B cell (primary cell): Measurements from ENCODE around the gene RAB15. TPM values are rescaled to one million over a fixed set of nuclear protein-coding genes. Genes with fewer than 3 reads are reported as not detected.

Experiments used
- ATAC-seq: fragments of 200-7000 bp; cut with Tn5 transposase; one replicate; pipeline ENCODE4 v1.10.0; 2021; ENCODE audit warnings: low read depth, mild to moderate bottlenecking, moderate number of reproducible peaks, moderate library complexity
- CTCF ChIA-PET: fragments of 350-600 bp; sonication (Branson Sonifier 250); formaldehyde crosslinking; loops from one replicate; lab custom pipeline; 2021; ENCODE audit warnings: antibody characterized with exemption, inconsistent platforms; lab: Charles Lee
- POLR2A ChIA-PET: fragments of 350-600 bp; sonication (Branson Sonifier 250); formaldehyde crosslinking; loops from one replicate; lab custom pipeline; 2021; ENCODE audit warnings: antibody characterized with exemption; lab: Charles Lee
- DNase-seq: peaks from one replicate; pipeline ENCODE4 v3.0.0; 2013
- H2AFZ ChIP-seq: 2 replicates; pipeline ENCODE4 v1.6.1; 2012; ENCODE audit warnings: mild to moderate bottlenecking, low read depth, low read length; ENCODE audit not compliant: insufficient read depth, poor library complexity, severe bottlenecking
- H3K27ac ChIP-seq, 2 donors: 1 replicate in 1 of 2; 2 replicates in 1 of 2; pipeline ENCODE4 v1.5.1; 2012 to 2013; ENCODE audit warnings: low read length in 2 of 2, mild to moderate bottlenecking in 2 of 2, moderate library complexity in 1 of 2
- H3K27me3 ChIP-seq, 4 experiments: fragments of 200-600 bp in 1 of 4; sonication (generic) in 1 of 4; replicated peaks in 1 of 4; 1 replicate in 2 of 4; 2 replicates in 2 of 4; pipeline versions ENCODE4 v1.6.1 to v1.7.0; 2013 to 2016; ENCODE audit warnings: low read length in 3 of 4, mild to moderate bottlenecking in 2 of 4, mixed read lengths in 1 of 4, moderate library complexity in 1 of 4; ENCODE audit not compliant: insufficient read depth in 4 of 4, control insufficient read depth in 3 of 4; ENCODE audit errors: control extremely low read depth in 1 of 4
- H3K36me3 ChIP-seq, 2 experiments: replicated peaks in 1 of 2; 1 replicate in 1 of 2; 2 replicates in 1 of 2; pipeline versions ENCODE4 v1.6.1 to v1.7.1; 2013; ENCODE audit warnings: low read length in 1 of 2; ENCODE audit not compliant: insufficient read depth in 2 of 2, control insufficient read depth in 1 of 2; ENCODE audit errors: control extremely low read depth in 1 of 2, extremely low read depth in 1 of 2
- H3K4me1 ChIP-seq, 2 donors: fragments of 200-600 bp in 1 of 2; sonication (generic) in 1 of 2; 1 replicate in 1 of 2; 2 replicates in 1 of 2; pipeline versions ENCODE4 v1.5.1 to v1.6.1; 2013 to 2017; ENCODE audit warnings: low read length in 2 of 2; ENCODE audit not compliant: control insufficient read depth in 2 of 2, insufficient read depth in 2 of 2
- H3K4me2 ChIP-seq: replicated peaks from 2 replicates; pipeline ENCODE3; 2012; ENCODE audit warnings: mild to moderate bottlenecking, low read depth, low read length; ENCODE audit not compliant: poor library complexity, severe bottlenecking
- H3K4me3 ChIP-seq, 5 experiments: fragments of 200-600 bp in 1 of 5; sonication (generic) in 1 of 5; 1 replicate in 3 of 5; 2 replicates in 2 of 5; pipeline versions ENCODE4 v1.5.1 to v1.7.0; 2011 to 2016; ENCODE audit warnings: low read length in 4 of 5, mild to moderate bottlenecking in 4 of 5, low read depth in 2 of 5, control low read depth in 1 of 5, moderate library complexity in 1 of 5; ENCODE audit not compliant: insufficient read depth in 1 of 5; ENCODE audit errors: control extremely low read depth in 1 of 5, extremely low read depth in 1 of 5
- H3K79me2 ChIP-seq: fragments of 200-600 bp; sonication (generic); one replicate; pipeline ENCODE4 v1.6.0; 2016; ENCODE audit warnings: low read length; ENCODE audit not compliant: control insufficient read depth, insufficient read depth
- H3K9ac ChIP-seq: fragments of 200-600 bp; sonication (generic); 2 replicates; pipeline ENCODE4 v1.6.1; 2017; ENCODE audit warnings: mild to moderate bottlenecking, low read length, moderate library complexity
- H3K9me3 ChIP-seq, 3 donors: one replicate each; pipeline versions ENCODE4 v1.6.1 to v1.7.1; 2013; ENCODE audit warnings: low read length in 2 of 3; ENCODE audit not compliant: control insufficient read depth in 2 of 3, insufficient read depth in 1 of 3; ENCODE audit errors: control extremely low read depth in 1 of 3
- H4K20me1 ChIP-seq: 2 replicates; pipeline ENCODE4 v1.6.0; 2012; ENCODE audit warnings: mild to moderate bottlenecking, low read length; ENCODE audit not compliant: insufficient read depth, control insufficient read depth, poor library complexity, severe bottlenecking
- H3K27ac Mint-ChIP-seq: one replicate; pipeline ENCODE4 v1.8.0; 2021; ENCODE audit warnings: mixed read lengths
- H3K27me3 Mint-ChIP-seq: one replicate; pipeline ENCODE4 v1.8.0; 2021; ENCODE audit warnings: mixed read lengths
- H3K4me1 Mint-ChIP-seq: one replicate; pipeline ENCODE4 v1.8.0; 2021; ENCODE audit warnings: mixed read lengths
- H3K4me3 Mint-ChIP-seq: one replicate; pipeline ENCODE4 v1.8.0; 2021; ENCODE audit warnings: mixed read lengths
- H3K9me3 Mint-ChIP-seq: one replicate; pipeline ENCODE4 v1.8.0; 2022; ENCODE audit warnings: mixed read lengths; ENCODE audit not compliant: insufficient read depth
- CTCF ChIP-seq: fragments of 200-600 bp; IDR thresholded peaks from one replicate; pipeline ENCODE4 v1.8.0; 2022; ENCODE audit warnings: antibody characterized with exemption, mild to moderate bottlenecking
- EZH2 ChIP-seq: IDR thresholded peaks from 2 replicates; pipeline ENCODE4 v1.6.1; 2012; ENCODE audit warnings: borderline replicate concordance, low read depth, mild to moderate bottlenecking, moderate library complexity, low read length; ENCODE audit not compliant: insufficient read depth, poor library complexity, severe bottlenecking
- WGBS: methylation state at CpG from one replicate; pipeline ENCODE4 v1.1.5; 2013; ENCODE audit warnings: missing lambda C conversion rate; ENCODE audit not compliant: insufficient coverage; 5-methylcytosine and 5-hydroxymethylcytosine counted together
- intact Hi-C: fragments of 100-400 bp; cut with micrococcal nuclease; formaldehyde crosslinking; loops from one replicate; pipeline ENCODE4 v1.10.0; 2022
- polyA plus RNA-seq: library from polyadenylated mRNA; depleted of rRNA; stranded (reverse); fragments of >200 nt; gene quantifications from 2 replicates; pipeline ENCODE4 v1.2.3, GENCODE V29; 2012
- total RNA-seq, 2 donors: library from RNA; stranded (reverse); fragments of 120-200 nt in 1 of 2; gene quantifications; 1 replicate in 1 of 2; 2 replicates in 1 of 2; pipeline versions ENCODE4 v1.2.3 to v1.2.4, GENCODE V29; 2013 to 2022

RAB15 gene
- total and polyA plus RNA-seq, 2 donors (not counting 1 experiment from before 2014, with no cell fraction given) = 0.17 to 0.19 TPM

- ChIA-PET CTCF (interaction anchor here (0.9 to 3.2 kb wide), 7 partner anchors 11 to 973 kb away, joined by 3 to 15 read pairs (median 5); no protein-coding TSS in a partner anchor), POLR2A (no interaction called here)
- intact Hi-C loops = loop anchor here (1.0 to 10.0 kb wide), 8 partner anchors 15 to 617 kb away; partner anchors contain the start of genes CHURC1, FUT8, HSPA2 and MAX
- H3K4me2 ChIP-seq = peak overlapping the region; percentile 88
- peak overlapping the region; percentile 98 for H3K27ac Mint-ChIP-seq
- ATAC-seq (no peak), DNase-seq (no peak)
- TF ChIP-seq EZH2 (no peak), CTCF (no peak)
- no peaks in the 10 kb centered on the region for H4K20me1 ChIP-seq
- H3K4me1 ChIP-seq = peaks cover 25% of the 10 kb centered on the region in 2 donors
- H3K27me3 Mint-ChIP-seq = peaks cover 15% of the 10 kb centered on the region
- peak overlapping the region; percentile 94 for H2AFZ ChIP-seq
- H3K36me3 ChIP-seq = peaks cover 0 to 2% of the 10 kb centered on the region in 2 experiments
- peak overlapping the region; percentile 81 for H3K9ac ChIP-seq
- H3K4me1 Mint-ChIP-seq = peaks cover 43% of the 10 kb centered on the region
- H3K4me3 ChIP-seq = peak overlapping the region; percentile 56 to 92 (median 84)
- H3K79me2 ChIP-seq = peaks cover 40% of the 10 kb centered on the region
- H3K9me3 ChIP-seq = no peaks in the 10 kb centered on the region
- H3K4me3 Mint-ChIP-seq = peak overlapping the region; percentile 100
- H3K27me3 ChIP-seq = peaks cover 0 to 6% (median 3%) of the 10 kb centered on the region in 4 experiments
- peak overlapping the region; percentile 65 to 70 for H3K27ac ChIP-seq
- 3% methylated on average over 8 of the region's 8 CpGs for WGBS
- no peaks in the 10 kb centered on the region for H3K9me3 Mint-ChIP-seq
Observed at GRCh38 chr14:64987438-64987767, 15.3 kb upstream of the RAB15 start.

- Histone ChIP-seq H3K36me3 (peaks cover 0 to 2% of the 10 kb centered on the region in 2 experiments), H3K27ac (peak within 1 kb of the TSS; percentile 65 to 70), H3K27me3 (peaks cover 0 to 6% (median 3%) of the 10 kb centered on the region in 4 experiments), H2AFZ (peak within 1 kb of the TSS; percentile 94), H3K4me1 (peaks cover 25% of the 10 kb centered on the region in 2 donors), H3K79me2 (peaks cover 40% of the 10 kb centered on the region), H3K4me3 (peak within 1 kb of the TSS; percentile 63 to 92 (median 84)), H3K9me3 (no peaks in the 10 kb centered on the region), H4K20me1 (no peaks in the 10 kb centered on the region), H3K4me2 (peak within 1 kb of the TSS; percentile 88), H3K9ac (peak within 1 kb of the TSS; percentile 81)
- Mint-ChIP-seq H3K4me3 (peak within 1 kb of the TSS; percentile 100), H3K4me1 (peaks cover 41% of the 10 kb centered on the region), H3K27ac (peak within 1 kb of the TSS; percentile 98), H3K9me3 (no peaks in the 10 kb centered on the region), H3K27me3 (peaks cover 18% of the 10 kb centered on the region)
- DNase-seq = peak; percentile 98
- POLR2A ChIA-PET = interaction anchor here (1.0 to 1.1 kb wide), 2 partner anchors 12 to 115 kb away, joined by 3 to 4 read pairs; partner anchors contain the start of gene MAX
- intact Hi-C loops = loop anchor here (1.0 to 10.0 kb wide), 10 partner anchors 14 to 837 kb away; partner anchors contain the start of genes CHURC1, FUT8, HSPA2 and MAX
- WGBS = under 1% methylated on average over 64 of the region's 65 CpGs
- CTCF ChIA-PET = interaction anchor here (0.9 to 3.2 kb wide), 14 partner anchors 10 to 1084 kb away, joined by 3 to 15 read pairs (median 3); no protein-coding TSS in a partner anchor
- peak; percentile 90 for ATAC-seq
- TF ChIP-seq EZH2 (no peak), CTCF (peak; percentile 79)
Observed at GRCh38 chr14:64986648-64987437, 14.7 kb upstream of the RAB15 start, which contains the start of gene FNTB. Gene FNTB (plus strand): TSS chr14:64986895. CDS start chr14:64986954, 59 bp downstream.
